ENCODE data around the gene RNF130.

RNF130 gene

GRCh38 chr5:180067986-180068385 lies 3.6 kb downstream of the RNF130 start:
- no peak overlapping the region for H3K27ac ChIP-seq

DNA sequence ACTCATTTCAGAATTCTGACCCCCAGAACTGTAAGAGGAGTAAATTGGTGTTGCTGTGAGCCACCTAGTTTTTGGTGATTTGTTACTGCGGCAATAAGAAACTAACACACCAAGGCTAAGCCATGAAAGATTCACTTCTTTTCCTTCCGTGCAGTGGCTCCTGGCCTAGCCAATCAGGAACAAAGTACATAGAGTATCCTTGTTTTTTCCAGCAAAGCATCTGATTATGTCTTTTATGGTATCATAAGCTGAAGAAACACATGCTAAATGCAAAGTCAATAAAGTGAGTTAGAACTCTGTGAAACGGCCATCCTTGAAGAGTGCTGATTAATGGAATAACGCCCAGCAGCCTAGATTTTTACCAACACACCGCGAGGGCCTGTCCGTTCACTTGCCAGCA lies 11.4 kb downstream of the RNF130 start:
- TF ChIP-seq Cebpa-rat (IDR thresholded peaks at IDR 0.05): no peak
- peaks cover 98% of the 10 kb centered on the region for H3K9me3 ChIP-seq
- no peak overlapping the region for H3K9ac ChIP-seq
- H3K36me3 ChIP-seq: peaks cover 95% of the 10 kb centered on the region
- no peak overlapping the region for H3K27ac ChIP-seq
- H3K4me1 ChIP-seq: no peaks in the 10 kb centered on the region
- H3K4me2 ChIP-seq: no peak overlapping the region
- no peaks in the 10 kb centered on the region for H3K27me3 ChIP-seq
- no peak overlapping the region for H3K4me3 ChIP-seq
- H4K20me1 ChIP-seq: peaks cover 94% of the 10 kb centered on the region

More at GRCh38 chr5:180067986-180068385, 3.6 kb downstream of the RNF130 start:
- H3K27me3 ChIP-seq: no peaks in the 10 kb centered on the region
- peak overlapping the region; percentile 27; the same call in 1 of the 2 replicates for H3K9ac ChIP-seq
- H4K20me1 ChIP-seq: peaks cover 63% of the 10 kb centered on the region
- peaks cover 50% of the 10 kb centered on the region for H3K9me3 ChIP-seq
- H3K4me1 ChIP-seq: peaks cover 31% of the 10 kb centered on the region
- peak overlapping the region; percentile 98 for H3K4me2 ChIP-seq
- H3K36me3 ChIP-seq: peaks cover 43% of the 10 kb centered on the region
- no peak overlapping the region for H3K4me3 ChIP-seq
- no peak for TF ChIP-seq Cebpa-rat (IDR thresholded peaks at IDR 0.05)

DNA sequence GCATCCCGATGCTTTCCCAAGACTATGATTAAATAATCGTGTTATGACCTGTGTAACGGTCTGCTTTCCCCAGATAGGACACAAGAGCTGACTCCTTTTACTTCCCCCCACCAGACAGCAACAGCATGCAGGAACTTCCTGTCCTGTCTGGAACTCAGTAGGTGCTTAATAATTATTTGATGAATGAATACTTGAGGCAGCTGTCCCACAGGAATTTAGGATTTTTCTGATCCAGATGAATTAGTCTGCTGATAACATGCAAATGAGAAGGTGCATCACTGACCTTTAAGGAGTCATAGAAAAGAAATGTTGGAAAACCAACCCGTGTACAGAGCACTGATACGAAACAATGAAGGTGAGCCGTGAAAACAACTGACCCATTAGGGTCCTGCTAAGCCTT lies 12.2 kb downstream of the RNF130 start:
- Histone ChIP-seq H3K27ac (no peak overlapping the region), H3K4me2 (no peak overlapping the region), H3K9ac (no peak overlapping the region), H3K4me3 (no peak overlapping the region), H3K4me1 (no peaks in the 10 kb centered on the region), H3K36me3 (peaks cover 92% of the 10 kb centered on the region), H4K20me1 (peaks cover 100% of the 10 kb centered on the region), H3K27me3 (no peaks in the 10 kb centered on the region), H3K9me3 (peaks cover 90% of the 10 kb centered on the region)
- TF ChIP-seq Cebpa-rat (IDR thresholded peaks at IDR 0.05): no peak

DNA sequence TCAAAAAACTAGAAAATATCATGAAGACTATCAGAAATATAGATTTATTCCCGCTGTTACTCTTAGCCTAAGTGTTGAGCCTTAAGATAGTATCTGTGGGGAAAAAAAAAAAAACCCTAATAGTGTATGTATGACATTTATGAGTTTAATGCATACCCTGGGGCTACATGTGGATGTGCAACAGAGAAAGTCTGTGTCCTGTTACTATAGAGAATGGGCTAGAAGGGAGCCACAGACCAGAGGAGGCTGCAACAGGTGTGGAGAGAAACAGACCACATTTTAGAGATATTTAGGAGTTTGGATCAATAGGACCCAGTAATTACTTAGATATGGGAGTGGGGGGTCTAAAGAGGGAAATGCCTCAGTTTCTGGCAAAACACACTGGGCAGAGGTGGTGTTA lies 15.4 kb downstream of the RNF130 start:
- no peak overlapping the region for H3K27ac ChIP-seq
- H3K4me1 ChIP-seq: no peaks in the 10 kb centered on the region
- TF ChIP-seq Cebpa-rat (IDR thresholded peaks at IDR 0.05): no peak
- H3K4me2 ChIP-seq: no peak overlapping the region
- H3K4me3 ChIP-seq: no peak overlapping the region
- H3K9ac ChIP-seq: no peak overlapping the region
- H3K27me3 ChIP-seq: no peaks in the 10 kb centered on the region
- H3K36me3 ChIP-seq: peaks cover 84% of the 10 kb centered on the region
- peaks cover 100% of the 10 kb centered on the region for H4K20me1 ChIP-seq
- H3K9me3 ChIP-seq: peaks cover 65% of the 10 kb centered on the region

DNA sequence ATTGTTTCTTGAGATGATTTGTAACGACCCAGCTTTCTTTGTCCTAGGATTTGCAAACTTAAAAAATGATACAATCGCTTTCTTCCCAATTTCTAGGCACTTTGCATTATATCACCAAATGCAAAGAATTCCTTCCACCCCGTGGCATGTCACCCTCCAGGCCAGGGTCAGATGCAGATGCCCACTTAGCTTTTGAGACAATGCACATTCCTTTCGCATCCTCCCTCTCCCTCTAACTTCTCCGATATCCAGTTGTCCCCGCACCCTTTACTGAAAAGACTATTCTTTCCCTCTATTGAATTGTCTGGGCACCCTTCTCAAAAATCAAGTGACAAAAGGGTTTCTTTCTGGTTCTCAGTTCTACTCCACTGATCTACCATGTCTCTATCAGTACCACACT lies 17.3 kb downstream of the RNF130 start:
- Histone ChIP-seq H3K36me3 (peaks cover 66% of the 10 kb centered on the region), H3K27me3 (no peaks in the 10 kb centered on the region), H3K4me3 (no peak overlapping the region), H3K9ac (no peak overlapping the region), H4K20me1 (peaks cover 100% of the 10 kb centered on the region), H3K9me3 (peaks cover 45% of the 10 kb centered on the region), H3K4me1 (peaks cover 15% of the 10 kb centered on the region), H3K27ac (no peak overlapping the region), H3K4me2 (no peak overlapping the region)
- TF ChIP-seq Cebpa-rat (IDR thresholded peaks at IDR 0.05): no peak

DNA sequence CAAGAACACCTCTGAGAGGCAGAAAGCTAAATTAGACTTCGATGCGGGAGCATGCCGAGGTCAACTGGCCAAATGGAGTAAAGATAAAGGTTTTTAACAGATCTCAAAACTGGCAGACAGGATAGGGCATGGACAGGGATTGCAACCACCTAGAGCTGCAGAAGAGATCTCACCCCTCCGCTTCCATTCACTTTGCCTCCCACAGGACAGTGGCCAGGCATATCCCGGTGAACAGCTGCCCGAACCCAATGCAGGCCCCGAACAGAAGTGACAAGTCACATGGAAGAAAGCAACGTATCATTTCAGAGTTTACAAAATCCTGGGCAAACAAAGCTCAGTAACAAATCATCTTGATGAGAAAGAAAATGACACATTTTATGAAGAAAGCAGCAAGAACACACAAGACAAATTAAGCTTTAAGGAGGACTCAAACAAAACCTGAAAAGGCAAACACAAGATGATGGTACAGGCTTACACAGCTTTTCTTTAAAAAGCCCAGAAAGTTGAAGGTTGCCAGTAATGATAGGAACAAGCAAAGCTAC lies 18.4 kb downstream of the RNF130 start:
- no peak overlapping the region for H3K9ac ChIP-seq
- H3K36me3 ChIP-seq: peaks cover 67% of the 10 kb centered on the region
- no peak overlapping the region for H3K4me3 ChIP-seq
- H3K4me2 ChIP-seq: no peak overlapping the region
- H3K4me1 ChIP-seq: peaks cover 20% of the 10 kb centered on the region
- H4K20me1 ChIP-seq: peaks cover 100% of the 10 kb centered on the region
- H3K27me3 ChIP-seq: no peaks in the 10 kb centered on the region
- no peak overlapping the region for H3K27ac ChIP-seq
- no peak for TF ChIP-seq Cebpa-rat (IDR thresholded peaks at IDR 0.05)
- H3K9me3 ChIP-seq: peaks cover 46% of the 10 kb centered on the region

- Histone ChIP-seq H3K9ac (no peak overlapping the region), H3K9me3 (peaks cover 47% of the 10 kb centered on the region), H3K4me1 (peaks cover 20% of the 10 kb centered on the region), H3K27ac (no peak overlapping the region), H3K27me3 (no peaks in the 10 kb centered on the region), H3K4me2 (no peak overlapping the region), H3K36me3 (peaks cover 67% of the 10 kb centered on the region), H3K4me3 (no peak overlapping the region), H4K20me1 (peaks cover 100% of the 10 kb centered on the region)
- TF ChIP-seq Cebpa-rat (IDR thresholded peaks at IDR 0.05): no peak
These were observed 19.2 kb downstream of the RNF130 start for GRCh38 chr5:180052211-180052818.

DNA sequence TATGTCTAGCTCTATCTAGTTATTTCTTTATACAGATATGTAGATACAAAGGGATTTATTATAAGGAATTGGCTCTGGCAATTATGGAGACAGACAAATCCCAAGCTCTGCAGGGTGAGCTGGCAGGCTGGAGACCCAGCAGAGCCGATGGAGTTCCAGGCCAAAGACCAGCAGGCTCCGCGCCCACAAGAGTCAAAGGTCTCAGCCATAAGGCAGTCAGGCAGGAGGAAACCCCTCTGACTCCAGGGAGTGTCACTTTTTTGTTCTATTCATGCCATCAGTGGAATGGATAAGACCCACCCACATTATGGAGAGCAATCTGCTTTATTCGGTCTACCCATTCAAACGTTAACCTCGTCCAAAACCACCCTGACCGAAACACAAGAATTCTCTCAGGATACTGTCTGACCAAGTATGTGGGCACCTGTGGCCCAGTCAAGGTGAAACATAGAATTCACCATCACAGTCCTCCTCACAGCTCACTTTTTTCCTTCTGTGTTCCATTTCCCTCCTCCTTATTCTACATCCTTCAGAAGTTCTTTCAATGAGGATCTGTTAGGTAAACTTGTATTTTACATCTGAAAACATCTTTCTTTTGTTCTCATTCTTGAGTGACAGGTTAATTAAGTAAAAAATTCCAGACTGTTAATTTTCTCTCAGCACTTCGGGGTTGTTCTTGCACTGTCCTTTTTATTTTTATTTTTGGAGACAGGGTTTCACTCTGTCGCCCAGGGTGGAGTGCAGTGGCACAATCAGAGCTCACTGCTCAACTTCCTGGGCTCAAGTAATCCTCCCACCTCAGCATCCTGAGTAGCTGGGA lies 21.2 kb downstream of the RNF130 start:
- H3K9me3 ChIP-seq: peaks cover 48% of the 10 kb centered on the region
- H3K9ac ChIP-seq: no peak overlapping the region
- H3K27ac ChIP-seq: no peak overlapping the region
- no peak overlapping the region for H3K4me3 ChIP-seq
- H3K4me1 ChIP-seq: peaks cover 20% of the 10 kb centered on the region
- TF ChIP-seq Cebpa-rat (IDR thresholded peaks at IDR 0.05): no peak
- H3K4me2 ChIP-seq: no peak overlapping the region; the same call in 1 of the 2 replicates
- H4K20me1 ChIP-seq: peaks cover 96% of the 10 kb centered on the region
- H3K36me3 ChIP-seq: peaks cover 70% of the 10 kb centered on the region
- H3K27me3 ChIP-seq: no peaks in the 10 kb centered on the region

- Histone ChIP-seq H3K9me3 (peaks cover 48% of the 10 kb centered on the region), H3K36me3 (peaks cover 73% of the 10 kb centered on the region), H3K27me3 (no peaks in the 10 kb centered on the region), H3K4me1 (peaks cover 20% of the 10 kb centered on the region), H3K9ac (no peak overlapping the region), H3K4me3 (no peak overlapping the region), H3K27ac (peak overlapping the region; percentile 29; the same call in 1 of the 2 replicates), H3K4me2 (no peak overlapping the region), H4K20me1 (peaks cover 96% of the 10 kb centered on the region)
- no peak for TF ChIP-seq Cebpa-rat (IDR thresholded peaks at IDR 0.05)
These were observed 22.4 kb downstream of the RNF130 start for GRCh38 chr5:180049185-180049548.

- no peak overlapping the region for H3K4me3 ChIP-seq
- peaks cover 20% of the 10 kb centered on the region for H3K4me1 ChIP-seq
- H3K27ac ChIP-seq: no peak overlapping the region
- H4K20me1 ChIP-seq: peaks cover 95% of the 10 kb centered on the region
- H3K36me3 ChIP-seq: peaks cover 72% of the 10 kb centered on the region
- H3K9ac ChIP-seq: no peak overlapping the region
- no peak for TF ChIP-seq Cebpa-rat (IDR thresholded peaks at IDR 0.05)
- H3K27me3 ChIP-seq: no peaks in the 10 kb centered on the region
- no peak overlapping the region for H3K4me2 ChIP-seq
- H3K9me3 ChIP-seq: peaks cover 48% of the 10 kb centered on the region
These were observed 23.9 kb downstream of the RNF130 start for GRCh38 chr5:180047667-180048066.

Measured in BLaER1 (cell line).